Tibial artery (tissue), 4 donors: Measurements from ENCODE around the gene WTIP.

ENCODE experiments used
- DNase-seq, 2 donors: peaks; one replicate each; pipeline ENCODE4 v3.0.0-alpha.2; 2019
- H3K27ac ChIP-seq, 2 donors: fragments of 200-600 bp; sonication (generic) in 1 of 2; 1 replicate in 1 of 2; 2 replicates in 1 of 2; pipeline ENCODE4 v1.5.1; 2018 to 2019; ENCODE audit warnings: mild to moderate bottlenecking in 1 of 2
- H3K27me3 ChIP-seq, 2 donors: fragments of 200-600 bp; sonication (generic) in 1 of 2; one replicate each; pipeline versions ENCODE4 v1.5.1 to v1.6.0; 2016 to 2019
- H3K36me3 ChIP-seq, 3 donors: fragments of 200-600 bp; sonication (generic) in 2 of 3; one replicate each; pipeline ENCODE4 v1.5.1; 2016 to 2019; ENCODE audit warnings: mild to moderate bottlenecking in 2 of 3
- H3K4me1 ChIP-seq, 4 donors: fragments of 200-600 bp; sonication (generic) in 2 of 4; 1 replicate in 3 of 4; 2 replicates in 1 of 4; pipeline ENCODE4 v1.5.1; 2016 to 2019
- H3K4me3 ChIP-seq, 2 donors: fragments of 200-600 bp; sonication (generic) in 1 of 2; 1 replicate in 1 of 2; 2 replicates in 1 of 2; pipeline ENCODE4 v1.5.1; 2018 to 2019; ENCODE audit warnings: mild to moderate bottlenecking in 2 of 2
- H3K9me3 ChIP-seq, 3 donors: fragments of 200-600 bp; sonication (generic) in 1 of 3; one replicate each; pipeline ENCODE4 v1.5.1; 2016 to 2019
- intact Hi-C: fragments of 100-400 bp; cut with DNase I; formaldehyde crosslinking; loops from one replicate; pipeline ENCODE4 v1.15.0; 2023; ENCODE audit warnings: low total_unique reads
- TF ChIP-seq, protein P1 (sequence below), 2 experiments: fragments of 200-600 bp in 1 of 2; fragments of 450-650 bp in 1 of 2; IDR thresholded peaks; one replicate each; pipeline ENCODE4 v1.5.1; 2017 to 2019; ENCODE audit warnings: antibody characterized with exemption in 2 of 2, mild to moderate bottlenecking in 1 of 2, moderate library complexity in 1 of 2

Gene WTIP

DNA sequence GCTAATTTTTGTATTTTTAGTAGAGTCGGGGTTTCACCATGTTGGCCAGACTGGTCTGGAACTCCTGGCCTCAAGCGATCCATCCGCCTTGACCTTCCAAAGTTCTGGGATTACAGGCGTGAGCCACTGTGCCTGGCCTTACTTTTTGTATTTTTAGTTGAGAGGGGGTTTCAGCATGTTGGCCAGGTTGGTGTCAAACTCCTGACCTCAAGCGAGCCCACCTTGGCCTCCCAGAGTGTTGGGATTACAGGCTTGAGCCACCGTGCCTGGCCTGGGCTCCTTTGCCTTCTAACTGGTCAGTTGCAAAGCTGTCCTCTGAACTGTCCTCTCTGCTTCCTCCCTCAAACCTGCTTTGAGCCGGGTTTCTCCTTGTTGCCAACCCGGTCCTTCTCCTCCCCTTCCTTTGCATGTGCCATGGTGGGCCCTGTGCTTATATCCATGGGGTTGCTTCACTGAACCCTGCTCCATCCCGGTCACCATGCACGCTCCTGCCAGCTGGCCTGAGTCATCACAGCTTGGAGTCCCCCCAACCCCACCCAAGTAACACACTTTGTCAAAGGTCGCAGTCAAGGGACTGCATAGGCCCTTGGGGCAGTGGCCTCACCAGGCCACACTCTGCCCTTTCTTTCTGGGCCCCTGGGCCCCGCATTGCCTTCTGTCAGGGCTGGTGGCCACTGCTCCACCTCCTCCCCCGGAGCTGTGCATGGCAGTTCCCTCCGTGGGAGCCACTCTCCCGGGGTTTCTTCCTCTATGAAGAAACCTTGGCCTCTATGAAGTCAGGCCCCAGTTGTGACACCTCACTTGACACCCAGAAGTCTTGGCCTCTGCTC lies 21.2 kb downstream of the WTIP start:
- peak; percentile 19 to 69 for DNase-seq
- H3K36me3 ChIP-seq: peaks cover 10 to 27% (median 15%) of the 10 kb centered on the region in 3 donors
- H3K9me3 ChIP-seq: no peaks in the 10 kb centered on the region
- no peaks in the 10 kb centered on the region for H3K27me3 ChIP-seq
- peaks cover 0 to 42% (median 14%) of the 10 kb centered on the region in 4 donors for H3K4me1 ChIP-seq
- H3K4me3 ChIP-seq: no peak overlapping the region
- TF ChIP-seq, protein P1, sequence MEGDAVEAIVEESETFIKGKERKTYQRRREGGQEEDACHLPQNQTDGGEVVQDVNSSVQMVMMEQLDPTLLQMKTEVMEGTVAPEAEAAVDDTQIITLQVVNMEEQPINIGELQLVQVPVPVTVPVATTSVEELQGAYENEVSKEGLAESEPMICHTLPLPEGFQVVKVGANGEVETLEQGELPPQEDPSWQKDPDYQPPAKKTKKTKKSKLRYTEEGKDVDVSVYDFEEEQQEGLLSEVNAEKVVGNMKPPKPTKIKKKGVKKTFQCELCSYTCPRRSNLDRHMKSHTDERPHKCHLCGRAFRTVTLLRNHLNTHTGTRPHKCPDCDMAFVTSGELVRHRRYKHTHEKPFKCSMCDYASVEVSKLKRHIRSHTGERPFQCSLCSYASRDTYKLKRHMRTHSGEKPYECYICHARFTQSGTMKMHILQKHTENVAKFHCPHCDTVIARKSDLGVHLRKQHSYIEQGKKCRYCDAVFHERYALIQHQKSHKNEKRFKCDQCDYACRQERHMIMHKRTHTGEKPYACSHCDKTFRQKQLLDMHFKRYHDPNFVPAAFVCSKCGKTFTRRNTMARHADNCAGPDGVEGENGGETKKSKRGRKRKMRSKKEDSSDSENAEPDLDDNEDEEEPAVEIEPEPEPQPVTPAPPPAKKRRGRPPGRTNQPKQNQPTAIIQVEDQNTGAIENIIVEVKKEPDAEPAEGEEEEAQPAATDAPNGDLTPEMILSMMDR (IDR thresholded peaks at IDR 0.05): no peak
- intact Hi-C loops: loop anchor here (5.0 kb wide), 2 partner anchors 100 to 145 kb away; partner anchors contain the start of gene PDCD2L
- peak overlapping the region; percentile 26 to 52 for H3K27ac ChIP-seq

DNA sequence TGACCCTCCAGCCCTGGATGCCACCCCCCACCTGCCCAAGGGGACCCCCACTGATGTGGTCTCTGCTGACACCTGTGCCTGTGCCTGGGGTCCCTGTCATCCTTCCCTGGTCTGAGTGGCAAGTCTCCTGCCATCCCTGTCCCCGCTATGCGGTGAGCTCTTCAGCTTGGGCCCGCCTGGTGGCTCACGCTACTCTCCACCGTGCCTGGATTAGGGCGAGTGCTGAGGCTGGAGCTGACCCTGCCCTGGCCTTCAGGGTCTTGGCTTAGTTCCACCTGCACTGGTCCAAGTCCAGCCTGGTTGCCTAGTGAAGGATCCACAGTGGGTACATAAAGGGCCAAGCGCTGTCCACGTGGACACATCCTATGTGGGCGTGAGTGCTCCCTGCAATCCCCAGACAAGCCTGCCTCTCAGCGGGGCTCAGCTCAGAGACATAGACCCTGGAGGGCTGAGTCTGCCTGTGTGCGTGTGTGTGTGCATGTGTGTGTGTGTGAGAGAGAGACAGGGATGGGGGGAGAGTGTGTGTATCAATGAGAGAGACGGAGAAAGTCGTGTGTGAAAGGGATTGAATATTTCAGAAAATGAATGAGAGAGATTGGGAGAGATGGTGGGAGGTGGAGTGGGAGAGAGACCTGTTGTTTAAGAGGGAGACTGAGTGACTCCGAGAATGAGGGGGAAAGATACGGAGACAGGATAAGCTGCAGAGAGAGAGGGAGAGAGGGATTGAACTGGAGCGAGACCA lies 22.1 kb downstream of the WTIP start:
- Histone ChIP-seq H3K36me3 (peaks cover 6 to 17% (median 6%) of the 10 kb centered on the region in 3 donors), H3K4me1 (peaks cover 0 to 42% (median 14%) of the 10 kb centered on the region in 4 donors), H3K9me3 (no peaks in the 10 kb centered on the region), H3K27ac (peak overlapping the region; percentile 26 to 52), H3K4me3 (no peak overlapping the region), H3K27me3 (no peaks in the 10 kb centered on the region)
- TF ChIP-seq, protein P1 (IDR thresholded peaks at IDR 0.05): no peak
- peak; percentile 19 to 66 for DNase-seq
- intact Hi-C loops: loop anchor here (5.0 kb wide), 2 partner anchors 101 to 146 kb away; partner anchors contain the start of gene PDCD2L

DNA sequence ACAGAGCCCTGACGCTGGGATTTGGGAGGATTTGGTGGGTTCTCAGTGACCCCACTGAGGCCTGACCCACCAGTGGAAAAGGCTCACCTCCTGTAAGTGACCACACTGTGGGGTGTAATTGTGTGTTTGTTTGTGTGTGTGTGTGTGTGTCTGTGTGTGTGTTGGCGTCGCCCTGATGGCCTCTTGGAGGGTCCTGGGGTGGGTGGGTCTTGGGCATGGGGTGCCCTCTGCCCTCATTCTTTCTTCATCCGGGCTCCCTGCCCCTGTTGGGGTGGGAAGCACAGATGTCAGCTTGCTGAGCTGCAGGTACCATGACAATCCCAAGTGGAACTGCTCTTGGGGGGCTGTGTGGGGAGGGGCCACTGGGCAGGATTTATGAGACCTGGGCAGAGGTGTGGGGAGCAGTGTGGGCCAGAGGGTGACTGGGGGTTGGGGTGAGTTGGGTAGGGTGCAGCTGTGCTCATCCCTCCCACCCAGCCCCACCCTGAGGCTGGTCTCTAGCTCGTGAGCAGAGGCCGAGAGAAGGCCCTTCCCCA lies 22.8 kb downstream of the WTIP start:
- Histone ChIP-seq H3K27me3 (no peaks in the 10 kb centered on the region), H3K4me1 (peaks cover 0 to 42% (median 14%) of the 10 kb centered on the region in 4 donors), H3K9me3 (no peaks in the 10 kb centered on the region), H3K4me3 (no peak overlapping the region), H3K36me3 (peaks cover 0 to 11% (median 0%) of the 10 kb centered on the region in 3 donors), H3K27ac (peak overlapping the region in 1 of 2 donors; percentile 52)
- TF ChIP-seq, protein P1 (IDR thresholded peaks at IDR 0.05): no peak
- intact Hi-C loops: loop anchor here (5.0 kb wide), 2 partner anchors 102 to 147 kb away; partner anchors contain the start of gene PDCD2L
- DNase-seq: peak; percentile 5 to 64

DNA sequence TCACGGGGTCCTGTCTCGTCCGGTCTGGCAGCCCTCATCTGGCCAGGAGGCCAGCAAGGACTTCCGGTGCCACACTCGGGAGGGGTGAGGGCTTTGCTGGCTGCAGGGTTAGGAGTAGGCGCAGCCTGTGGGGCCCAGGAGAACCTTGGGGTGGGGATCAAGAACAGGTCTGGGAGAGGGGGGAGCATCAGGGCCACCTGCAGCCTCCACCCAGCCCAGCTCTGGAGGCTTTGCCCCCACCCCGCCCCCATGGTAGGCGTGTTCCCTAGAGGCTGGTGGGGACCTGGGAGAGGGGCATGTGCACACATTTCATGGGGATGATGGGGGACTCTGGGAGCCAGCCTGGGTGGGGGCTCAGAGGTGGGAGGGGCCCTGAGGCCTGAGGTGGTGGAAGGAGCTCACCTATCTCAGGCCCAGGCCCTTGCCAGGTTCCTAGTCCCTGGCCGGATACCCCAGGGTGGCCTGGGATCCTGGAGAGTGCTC lies 23.3 kb downstream of the WTIP start:
- intact Hi-C loops: loop anchor here (5.0 kb wide), 2 partner anchors 103 to 148 kb away; partner anchors contain the start of gene PDCD2L

More for the DNA sequence above, 23.3 kb downstream of the WTIP start:
- Histone ChIP-seq H3K4me1 (peaks cover 0 to 42% (median 14%) of the 10 kb centered on the region in 4 donors), H3K36me3 (peaks cover 0 to 9% (median 0%) of the 10 kb centered on the region in 3 donors), H3K4me3 (no peak overlapping the region), H3K27ac (peak overlapping the region in 1 of 2 donors; percentile 52), H3K27me3 (no peaks in the 10 kb centered on the region), H3K9me3 (no peaks in the 10 kb centered on the region)
- TF ChIP-seq, protein P1 (IDR thresholded peaks at IDR 0.05): no peak
- DNase-seq: no peak
